ENCODE measurements around the gene SPTLC1. TPM values are rescaled to one million over a fixed set of nuclear protein-coding genes. Genes with fewer than 3 reads are reported as not detected.

The SPTLC1 gene
- total RNA-seq, 6 experiments from 2014 or later: 12.4 to 25.3 (median 19.3) TPM

DNA sequence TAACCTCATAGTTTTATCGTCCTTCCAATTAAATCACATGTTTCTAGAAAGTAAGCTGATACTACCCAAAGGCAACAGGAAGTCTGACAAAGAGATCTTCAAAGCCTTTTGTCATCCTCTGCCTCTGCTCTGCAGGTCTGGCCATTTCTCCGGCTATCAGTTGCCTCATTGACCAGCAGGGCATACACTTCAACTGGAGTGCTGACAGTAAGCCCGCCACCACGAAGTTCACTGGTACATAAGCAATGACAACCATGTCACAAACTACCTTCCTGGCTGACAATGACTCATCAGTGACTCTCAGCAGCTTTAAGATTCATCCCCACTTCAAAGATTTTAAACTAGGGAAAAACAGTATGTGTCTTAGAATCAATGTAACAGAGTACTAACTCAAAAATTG, 20.6 kb downstream of the SPTLC1 start:
- ATAC-seq (no peak), DNase-seq (no peak)
- WGBS (ENCODE audit: insufficient coverage, low coverage, low lambda C conversion rate, missing lambda C conversion rate): 64% methylated on average over 3 of the region's 4 CpGs
- intact Hi-C loops (cut with DNase I): no loop called here
- Histone ChIP-seq H3K4me1 (no peaks in the 10 kb centered on the region), H3K27me3 (no peaks in the 10 kb centered on the region), H3K36me3 (no peaks in the 10 kb centered on the region), H3K4me3 (no peak overlapping the region), H3K9me3 (no peaks in the 10 kb centered on the region), H3K27ac (no peak overlapping the region)
- no peak for TF ChIP-seq POLR2A (IDR thresholded peaks at IDR 0.05)
- TF ChIP-seq, protein P1, sequence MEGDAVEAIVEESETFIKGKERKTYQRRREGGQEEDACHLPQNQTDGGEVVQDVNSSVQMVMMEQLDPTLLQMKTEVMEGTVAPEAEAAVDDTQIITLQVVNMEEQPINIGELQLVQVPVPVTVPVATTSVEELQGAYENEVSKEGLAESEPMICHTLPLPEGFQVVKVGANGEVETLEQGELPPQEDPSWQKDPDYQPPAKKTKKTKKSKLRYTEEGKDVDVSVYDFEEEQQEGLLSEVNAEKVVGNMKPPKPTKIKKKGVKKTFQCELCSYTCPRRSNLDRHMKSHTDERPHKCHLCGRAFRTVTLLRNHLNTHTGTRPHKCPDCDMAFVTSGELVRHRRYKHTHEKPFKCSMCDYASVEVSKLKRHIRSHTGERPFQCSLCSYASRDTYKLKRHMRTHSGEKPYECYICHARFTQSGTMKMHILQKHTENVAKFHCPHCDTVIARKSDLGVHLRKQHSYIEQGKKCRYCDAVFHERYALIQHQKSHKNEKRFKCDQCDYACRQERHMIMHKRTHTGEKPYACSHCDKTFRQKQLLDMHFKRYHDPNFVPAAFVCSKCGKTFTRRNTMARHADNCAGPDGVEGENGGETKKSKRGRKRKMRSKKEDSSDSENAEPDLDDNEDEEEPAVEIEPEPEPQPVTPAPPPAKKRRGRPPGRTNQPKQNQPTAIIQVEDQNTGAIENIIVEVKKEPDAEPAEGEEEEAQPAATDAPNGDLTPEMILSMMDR (IDR thresholded peaks at IDR 0.05): no peak

DNA sequence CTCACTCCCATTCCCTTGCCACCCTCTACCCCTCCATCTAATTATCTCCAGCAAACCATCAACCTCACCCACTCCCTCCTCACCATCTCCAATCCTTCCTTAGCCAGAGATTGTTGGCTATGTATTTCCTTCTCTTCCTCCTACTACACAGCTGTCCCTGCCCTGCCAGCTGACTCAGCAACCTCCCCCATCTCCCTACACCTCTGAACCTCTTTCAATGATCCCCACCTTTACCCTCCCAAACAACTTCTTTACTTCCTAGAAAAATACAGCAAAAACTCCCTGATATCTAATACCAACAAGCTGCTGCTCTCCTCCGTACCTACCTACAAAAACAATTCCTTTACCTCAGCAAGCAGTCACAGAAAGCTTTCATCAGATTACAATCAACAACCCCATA, 37.3 kb downstream of the SPTLC1 start:
- no peaks in the 10 kb centered on the region for H3K27me3 ChIP-seq
- no peaks in the 10 kb centered on the region for H3K9me3 ChIP-seq
- no peak overlapping the region for H3K27ac ChIP-seq
- H3K4me3 ChIP-seq: no peak overlapping the region
- peaks cover 0 to 20% (median 2%) of the 10 kb centered on the region in 4 donors for H3K36me3 ChIP-seq
- no peaks in the 10 kb centered on the region for H3K4me1 ChIP-seq
- no peak for ATAC-seq
- no peak for DNase-seq
- WGBS (ENCODE audit: insufficient coverage, low coverage, low lambda C conversion rate, missing lambda C conversion rate): 100% methylated on average over 1 of the region's 1 CpG
- TF ChIP-seq, protein P1 (IDR thresholded peaks at IDR 0.05): no peak
- no peak for TF ChIP-seq POLR2A (IDR thresholded peaks at IDR 0.05)
- intact Hi-C loops (cut with DNase I): no loop called here

DNA sequence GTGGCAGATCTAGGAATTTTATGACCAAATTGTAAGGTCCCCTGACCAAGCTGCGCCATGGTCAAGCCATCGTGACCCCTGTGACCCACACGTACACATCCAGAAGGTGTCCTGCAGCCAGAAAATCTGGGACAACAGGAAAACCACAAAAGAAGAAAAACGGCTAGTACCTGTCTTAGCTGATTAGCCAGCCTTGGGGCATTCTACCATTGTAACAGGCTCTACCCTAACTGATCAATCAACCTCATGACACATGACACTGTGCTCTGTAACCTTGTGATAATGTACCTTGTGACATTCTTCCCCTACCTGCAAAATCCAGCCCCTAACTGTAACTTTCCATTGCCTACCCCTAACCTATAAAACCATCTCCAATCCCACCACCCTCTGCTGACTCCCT, 43.6 kb downstream of the SPTLC1 start:
- ATAC-seq: no peak
- 84% methylated on average over 4 of the region's 4 CpGs for WGBS (ENCODE audit: insufficient coverage, low coverage, low lambda C conversion rate, missing lambda C conversion rate)
- intact Hi-C loops (cut with DNase I): no loop called here
- H3K4me1 ChIP-seq: no peaks in the 10 kb centered on the region
- no peak overlapping the region for H3K27ac ChIP-seq
- DNase-seq: no peak
- no peaks in the 10 kb centered on the region for H3K27me3 ChIP-seq
- TF ChIP-seq, protein P1 (IDR thresholded peaks at IDR 0.05): no peak
- TF ChIP-seq POLR2A (IDR thresholded peaks at IDR 0.05): no peak
- H3K9me3 ChIP-seq: no peaks in the 10 kb centered on the region
- no peak overlapping the region for H3K4me3 ChIP-seq
- peaks cover 0 to 29% (median 7%) of the 10 kb centered on the region in 4 donors for H3K36me3 ChIP-seq

DNA sequence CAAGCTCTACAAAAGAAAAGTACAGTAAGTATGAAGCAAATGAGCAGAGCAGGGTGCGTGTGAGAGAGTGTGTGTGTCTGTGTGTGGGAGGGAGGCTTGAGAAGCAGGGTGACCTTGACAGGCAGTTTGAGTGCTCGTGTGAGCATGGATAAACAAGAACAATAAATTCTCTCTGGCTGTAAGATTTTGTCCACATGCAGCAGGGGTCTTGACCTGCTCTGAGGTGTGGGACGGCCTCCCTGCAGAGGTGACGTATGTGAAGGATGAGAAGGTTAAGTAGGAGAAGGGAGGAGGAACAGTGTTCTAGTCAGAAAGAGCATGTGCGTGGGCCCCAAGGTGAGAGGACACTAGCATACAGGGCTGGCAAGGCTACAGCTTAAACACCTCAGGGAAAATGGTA, 49.0 kb downstream of the SPTLC1 start:
- 93% methylated on average over 4 of the region's 5 CpGs for WGBS (ENCODE audit: insufficient coverage, low coverage, low lambda C conversion rate, missing lambda C conversion rate)
- no peak for ATAC-seq
- TF ChIP-seq, protein P1 (IDR thresholded peaks at IDR 0.05): no peak
- TF ChIP-seq POLR2A (IDR thresholded peaks at IDR 0.05): no peak
- Histone ChIP-seq H3K9me3 (peaks cover 0 to 9% (median 0%) of the 10 kb centered on the region in 4 donors), H3K27ac (no peak overlapping the region), H3K4me1 (no peaks in the 10 kb centered on the region), H3K4me3 (no peak overlapping the region), H3K36me3 (peaks cover 0 to 40% (median 12%) of the 10 kb centered on the region in 4 donors), H3K27me3 (no peaks in the 10 kb centered on the region)
- no peak for DNase-seq
- intact Hi-C loops (cut with DNase I): no loop called here

DNA sequence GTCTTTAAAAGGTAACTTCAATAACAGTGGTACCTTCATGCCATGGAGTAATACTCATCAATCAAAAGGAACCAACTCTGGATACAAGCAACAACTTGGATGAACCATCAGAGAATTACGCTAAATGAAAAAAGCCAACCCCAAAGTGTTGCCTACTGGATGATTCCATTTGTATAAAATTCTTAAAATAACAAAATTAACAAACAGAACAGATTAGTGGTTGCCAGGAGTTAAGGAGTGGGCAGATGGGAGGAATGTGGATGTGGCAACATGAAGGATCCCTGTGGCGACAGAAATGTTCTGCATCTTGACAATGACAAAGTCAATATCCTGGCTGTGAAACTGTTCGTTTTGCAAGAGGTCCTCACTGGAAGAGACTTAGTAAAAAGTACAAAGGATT, 50.5 kb downstream of the SPTLC1 start:
- ATAC-seq (no peak), DNase-seq (no peak)
- Histone ChIP-seq H3K4me3 (no peak overlapping the region), H3K9me3 (peaks cover 0 to 11% (median 0%) of the 10 kb centered on the region in 4 donors), H3K36me3 (peaks cover 0 to 35% (median 12%) of the 10 kb centered on the region in 4 donors), H3K4me1 (no peaks in the 10 kb centered on the region), H3K27ac (no peak overlapping the region), H3K27me3 (no peaks in the 10 kb centered on the region)
- 81% methylated on average over 3 of the region's 3 CpGs for WGBS (ENCODE audit: insufficient coverage, low coverage, low lambda C conversion rate, missing lambda C conversion rate)
- TF ChIP-seq, protein P1 (IDR thresholded peaks at IDR 0.05): no peak
- TF ChIP-seq POLR2A (IDR thresholded peaks at IDR 0.05): no peak
- intact Hi-C loops (cut with DNase I): no loop called here
